NB4 (cell line): ENCODE data around the gene ATRNL1.

Source experiments
- DNase-seq: peaks from one replicate; pipeline ENCODE4 v3.0.0; 2010; ENCODE audit warnings: low read depth
- H3K4me3 ChIP-seq: one replicate; pipeline ENCODE4 v1.5.1; 2011; ENCODE audit warnings: mild to moderate bottlenecking, low read depth, low read length, moderate library complexity
- CTCF ChIP-seq: IDR thresholded peaks from one replicate; pipeline ENCODE4 v1.5.1; 2012; ENCODE audit warnings: low read depth, low read length
- MAX ChIP-seq: IDR thresholded peaks from 2 replicates; pipeline ENCODE4 v1.6.1; 2011; ENCODE audit warnings: low read depth, low read length
- MYC ChIP-seq: IDR thresholded peaks from 2 replicates; pipeline ENCODE4 v1.6.1; 2011; ENCODE audit warnings: low read depth, low read length
- POLR2A ChIP-seq: IDR thresholded peaks from 2 replicates; pipeline ENCODE4 v1.6.1; 2011; ENCODE audit warnings: mild to moderate bottlenecking; ENCODE audit not compliant: insufficient read length; ENCODE audit errors: extremely low read depth

The ATRNL1 gene

GRCh38 chr10:115066528-115066927, 26.6 kb upstream of the ATRNL1 start:
- TF ChIP-seq CTCF (no peak), MYC (no peak), POLR2A (no peak), MAX (no peak)
- H3K4me3 ChIP-seq: no peak overlapping the region
- DNase-seq: no peak

GRCh38 chr10:115073796-115074195, 19.4 kb upstream of the ATRNL1 start:
- no peak for DNase-seq
- H3K4me3 ChIP-seq: no peak overlapping the region
- TF ChIP-seq MAX: no peak
- TF ChIP-seq CTCF: no peak
- TF ChIP-seq POLR2A: no peak
- TF ChIP-seq MYC: no peak

- H3K4me3 ChIP-seq: no peak overlapping the region
- TF ChIP-seq CTCF: no peak
- no peak for TF ChIP-seq MYC
- TF ChIP-seq POLR2A: no peak
- TF ChIP-seq MAX: no peak
- no peak for DNase-seq
These were observed 10.7 kb upstream of the ATRNL1 start for GRCh38 chr10:115082506-115082905.

- H3K4me3 ChIP-seq: no peak overlapping the region
- DNase-seq: no peak
- TF ChIP-seq CTCF (no peak), MYC (no peak), POLR2A (no peak), MAX (no peak)
These were observed 8.8 kb upstream of the ATRNL1 start for GRCh38 chr10:115084277-115084850.

- no peak for DNase-seq
- no peak for TF ChIP-seq MAX
- H3K4me3 ChIP-seq: no peak overlapping the region
These were observed 2.0 kb upstream of the ATRNL1 start for GRCh38 chr10:115091161-115091560.

GRCh38 chr10:115092258-115092554, 959 bp upstream of the ATRNL1 start:
- no peak for DNase-seq
- no peak for TF ChIP-seq CTCF
- no peak for TF ChIP-seq MYC
- no peak for TF ChIP-seq POLR2A
- TF ChIP-seq MAX: no peak
- no peak overlapping the region for H3K4me3 ChIP-seq
